NCI-H1048 (cell line): ENCODE data around the gene NTF3.

ENCODE experiments used
- DNase-seq: peaks from one replicate; lab custom pipeline; 2025; lab: John Stamatoyannopoulos, UW

The NTF3 gene

GRCh38 chr12:5487948-5488625, 56.2 kb downstream of the NTF3 start:
- DNase-seq, result no peak

- DNase-seq, result no peak
These were observed 56.7 kb downstream of the NTF3 start for GRCh38 chr12:5488626-5488955.

- DNase-seq, result no peak
These were observed 57.1 kb downstream of the NTF3 start for GRCh38 chr12:5489017-5489416.

- no peak for DNase-seq
These were observed 58.0 kb downstream of the NTF3 start for GRCh38 chr12:5489760-5490406.

- no peak for DNase-seq
These were observed 60.7 kb downstream of the NTF3 start for GRCh38 chr12:5492562-5492961.

GRCh38 chr12:5493018-5493417, 61.1 kb downstream of the NTF3 start:
- DNase-seq, result no peak

GRCh38 chr12:5494343-5494742, 62.4 kb downstream of the NTF3 start:
- DNase-seq, result no peak

- no peak for DNase-seq
These were observed 65.6 kb downstream of the NTF3 start for GRCh38 chr12:5497329-5498053.

- no peak for DNase-seq
These were observed 66.2 kb downstream of the NTF3 start for GRCh38 chr12:5498076-5498475.

GRCh38 chr12:5498806-5499205, 66.9 kb downstream of the NTF3 start:
- no peak for DNase-seq

- no peak for DNase-seq
These were observed 67.8 kb downstream of the NTF3 start for GRCh38 chr12:5499566-5500330.

GRCh38 chr12:5500331-5500659, 68.4 kb downstream of the NTF3 start:
- no peak for DNase-seq

- no peak for DNase-seq
These were observed 71.9 kb downstream of the NTF3 start for GRCh38 chr12:5503774-5504173.

GRCh38 chr12:5505116-5505515, 73.2 kb downstream of the NTF3 start:
- no peak for DNase-seq

GRCh38 chr12:5505751-5506150, 73.8 kb downstream of the NTF3 start:
- no peak for DNase-seq

GRCh38 chr12:5506295-5506694, 74.4 kb downstream of the NTF3 start:
- no peak for DNase-seq

- no peak for DNase-seq
These were observed 74.9 kb downstream of the NTF3 start for GRCh38 chr12:5506821-5507231.

GRCh38 chr12:5507401-5507935, 75.6 kb downstream of the NTF3 start:
- no peak for DNase-seq

GRCh38 chr12:5507944-5508343, 76.0 kb downstream of the NTF3 start:
- DNase-seq, result no peak

- DNase-seq, result no peak
These were observed 77.2 kb downstream of the NTF3 start for GRCh38 chr12:5509102-5509501.

GRCh38 chr12:5509557-5509956, 77.6 kb downstream of the NTF3 start:
- DNase-seq, result no peak

GRCh38 chr12:5510251-5510805, 78.4 kb downstream of the NTF3 start:
- DNase-seq, result no peak
